ENCODE data around the gene SNTG2. TPM values are rescaled to one million over a fixed set of nuclear protein-coding genes. Genes with fewer than 3 reads are reported as not detected.
"Not testable (repeated sequence)": the region's sequence is repeated elsewhere in the genome, so short reads cannot be mapped to it uniquely, and the experiment has no call there.

Gene SNTG2
- total RNA-seq, 1 donor from 2014 or later: 0.47 TPM

DNA sequence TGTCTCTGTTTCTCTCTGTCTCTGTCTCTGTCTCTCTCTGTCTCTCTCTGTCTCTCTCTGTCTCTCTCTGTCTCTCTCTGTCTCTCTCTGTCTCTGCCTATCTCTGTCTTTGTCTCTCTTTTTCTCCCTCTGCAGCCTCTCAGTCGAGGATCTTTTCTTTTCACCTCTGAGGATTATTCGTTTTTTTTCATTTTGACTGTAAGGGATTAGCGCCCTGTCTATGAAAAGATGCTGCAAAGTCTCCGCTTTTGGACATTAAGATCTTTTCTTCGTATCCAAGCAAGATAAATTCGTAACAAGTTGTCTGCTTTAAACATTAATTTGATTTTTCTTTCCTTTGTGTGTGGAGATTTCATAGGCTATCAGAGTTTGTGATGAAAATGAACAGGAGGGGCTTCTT lies 271.4 kb downstream of the SNTG2 start:
- H3K4me3 Mint-ChIP-seq: peak overlapping the region; percentile 44
- TF ChIP-seq CTCF (conservative IDR thresholded peaks at IDR 0.05): no peak
- peaks cover 3% of the 10 kb centered on the region for H3K36me3 Mint-ChIP-seq (ENCODE audit: low read depth)
- H3K27ac Mint-ChIP-seq (ENCODE audit: unreplicated experiment): no peak overlapping the region
- no peak for DNase-seq (ENCODE audit: low read depth, low spot score)
- peaks cover 19% of the 10 kb centered on the region for H3K27me3 Mint-ChIP-seq (ENCODE audit: low read depth)
- H3K9me3 Mint-ChIP-seq: peaks cover 2% of the 10 kb centered on the region
- H3K4me1 Mint-ChIP-seq: peaks cover 12% of the 10 kb centered on the region

DNA sequence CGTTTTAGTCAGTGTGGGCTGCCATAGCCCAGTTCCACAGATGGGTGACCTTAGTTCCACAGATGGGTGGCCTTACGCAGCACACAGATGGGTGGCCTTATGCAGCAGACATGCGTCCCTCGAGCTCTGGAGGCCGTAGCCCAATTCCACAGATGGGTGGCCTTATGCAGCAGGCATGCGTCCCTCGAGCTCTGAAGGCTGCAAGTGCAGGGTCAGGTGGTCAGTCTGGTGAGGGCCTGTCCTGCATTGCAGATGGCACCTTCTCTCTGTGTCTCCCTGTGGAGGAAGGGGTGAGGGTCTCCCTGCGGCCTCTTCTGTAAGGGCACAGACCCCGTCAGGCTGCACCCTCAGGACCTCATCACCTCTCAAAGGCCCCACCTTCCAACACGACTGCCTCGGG lies 273.1 kb downstream of the SNTG2 start:
- no peak for TF ChIP-seq CTCF (conservative IDR thresholded peaks at IDR 0.05)
- DNase-seq (ENCODE audit: low read depth, low spot score): no peak
- Mint-ChIP-seq H3K9me3 (peaks cover 2% of the 10 kb centered on the region), H3K27me3 (ENCODE audit: low read depth) (peaks cover 19% of the 10 kb centered on the region), H3K4me1 (peaks cover 12% of the 10 kb centered on the region), H3K4me3 (no peak overlapping the region), H3K36me3 (ENCODE audit: low read depth) (peaks cover 3% of the 10 kb centered on the region), H3K27ac (ENCODE audit: unreplicated experiment) (no peak overlapping the region)

GRCh38 chr2:1224901-1225300 lies 274.3 kb downstream of the SNTG2 start:
- Mint-ChIP-seq H3K27ac (ENCODE audit: unreplicated experiment) (no peak overlapping the region), H3K4me3 (no peak overlapping the region), H3K4me1 (peaks cover 12% of the 10 kb centered on the region), H3K27me3 (ENCODE audit: low read depth) (peaks cover 14% of the 10 kb centered on the region), H3K36me3 (ENCODE audit: low read depth) (peaks cover 3% of the 10 kb centered on the region), H3K9me3 (peaks cover 2% of the 10 kb centered on the region)
- DNase-seq (ENCODE audit: low read depth, low spot score): no peak
- no peak for TF ChIP-seq CTCF (conservative IDR thresholded peaks at IDR 0.05)

DNA sequence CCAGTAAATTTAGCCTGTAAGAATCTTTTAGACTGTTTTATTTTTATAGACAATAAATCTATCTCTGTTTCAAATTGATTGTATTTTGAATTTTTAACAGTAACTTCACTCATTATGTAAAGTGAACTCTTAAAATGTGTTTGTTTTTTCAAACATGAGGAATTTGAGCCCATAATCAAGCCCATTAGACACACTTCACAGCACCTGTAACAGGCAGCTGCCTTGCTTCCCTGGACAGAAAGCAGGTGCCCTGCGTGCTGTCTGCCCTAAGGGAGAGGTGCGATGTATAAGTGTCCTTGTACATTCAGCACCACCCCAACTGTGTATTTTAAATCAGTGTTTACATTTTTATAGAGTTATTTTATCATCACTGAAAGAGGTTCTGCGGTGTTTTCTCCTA lies 276.1 kb downstream of the SNTG2 start:
- Mint-ChIP-seq H3K4me3 (no peak overlapping the region), H3K9me3 (peaks cover 2% of the 10 kb centered on the region), H3K27ac (ENCODE audit: unreplicated experiment) (no peak overlapping the region), H3K27me3 (ENCODE audit: low read depth) (peaks cover 7% of the 10 kb centered on the region), H3K4me1 (peaks cover 12% of the 10 kb centered on the region), H3K36me3 (ENCODE audit: low read depth) (peaks cover 3% of the 10 kb centered on the region)
- no peak for TF ChIP-seq CTCF (conservative IDR thresholded peaks at IDR 0.05)
- DNase-seq (ENCODE audit: low read depth, low spot score): no peak

DNA sequence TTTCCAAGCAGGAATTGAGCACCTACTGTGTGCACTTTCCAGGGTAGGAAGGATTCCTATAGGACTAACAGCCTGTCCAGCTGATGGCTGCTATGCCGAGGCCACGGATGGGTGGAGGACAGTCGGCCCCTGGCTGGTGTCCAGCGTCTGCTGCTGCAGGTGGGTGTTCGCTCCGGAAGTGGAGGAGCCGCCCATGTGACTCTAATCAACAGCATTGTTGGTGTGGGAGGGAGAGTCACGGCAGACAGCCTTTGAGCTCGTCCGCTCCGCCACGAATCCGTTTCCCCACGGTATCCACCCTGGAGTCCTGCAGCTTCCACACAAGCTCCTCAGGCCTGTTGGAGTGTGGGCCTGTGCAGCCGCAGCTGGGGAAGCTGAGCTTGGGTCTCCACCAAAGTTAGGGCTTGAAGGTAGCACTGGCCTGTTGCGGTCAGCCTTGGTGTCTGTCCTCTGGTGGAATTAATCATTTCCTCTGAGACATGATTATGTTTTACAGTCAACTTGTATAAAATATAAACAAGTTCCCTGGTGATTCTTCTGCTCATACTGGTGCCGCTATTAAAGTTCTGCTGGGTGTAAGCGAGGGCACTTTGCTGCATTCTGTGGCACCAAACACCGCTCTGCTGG lies 276.7 kb downstream of the SNTG2 start:
- H3K4me3 Mint-ChIP-seq: no peak overlapping the region
- H3K27me3 Mint-ChIP-seq (ENCODE audit: low read depth): peaks cover 3% of the 10 kb centered on the region
- H3K27ac Mint-ChIP-seq (ENCODE audit: unreplicated experiment): no peak overlapping the region
- no peak for DNase-seq (ENCODE audit: low read depth, low spot score)
- no peaks in the 10 kb centered on the region for H3K9me3 Mint-ChIP-seq
- no peaks in the 10 kb centered on the region for H3K36me3 Mint-ChIP-seq (ENCODE audit: low read depth)
- TF ChIP-seq CTCF (conservative IDR thresholded peaks at IDR 0.05): no peak
- H3K4me1 Mint-ChIP-seq: peaks cover 8% of the 10 kb centered on the region

DNA sequence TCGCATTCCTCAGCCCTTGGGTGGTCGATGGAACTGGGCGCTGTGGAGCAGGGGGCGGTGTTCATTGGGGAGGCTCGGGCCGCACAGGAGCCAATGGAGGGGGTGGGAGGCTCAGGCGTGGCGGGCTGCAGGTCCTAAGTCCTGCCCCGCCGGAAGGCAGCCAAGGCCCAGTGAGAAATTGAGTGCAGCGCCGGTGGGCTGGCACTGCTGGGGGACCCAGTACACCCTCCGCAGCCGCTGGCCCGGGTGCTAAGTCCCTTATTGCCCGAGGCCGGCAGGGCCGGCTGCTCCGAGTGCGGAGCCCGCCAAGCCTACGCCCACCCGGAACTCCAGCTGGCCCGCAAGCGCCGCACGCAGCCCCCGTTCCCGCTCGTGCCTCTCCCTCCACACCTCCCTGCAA lies 278.9 kb downstream of the SNTG2 start:
- not testable (repeated sequence) for H3K27me3 Mint-ChIP-seq (ENCODE audit: low read depth); DNase-seq (ENCODE audit: low read depth, low spot score); H3K4me3 Mint-ChIP-seq; H3K36me3 Mint-ChIP-seq (ENCODE audit: low read depth); H3K27ac Mint-ChIP-seq (ENCODE audit: unreplicated experiment); H3K4me1 Mint-ChIP-seq; H3K9me3 Mint-ChIP-seq
